K562 (cell line): ENCODE measurements around the gene SLC4A4. TPM values are rescaled to one million over a fixed set of nuclear protein-coding genes. Genes with fewer than 3 reads are reported as not detected.

Experiments used
- ATAC-seq: fragments of 200-7000 bp; cut with Tn5 transposase; 3 replicates; pipeline ENCODE4 v1.9.1; 2020; ENCODE audit warnings: moderate library complexity
- BruUV-seq: library from RNA; stranded (reverse); fragments of 400-500 nt; replicated peaks from 2 replicates; lab custom pipeline; 2021; lab: Mats Ljungman, UMichigan
- CTCF ChIA-PET: fragments of 300-600 bp; formaldehyde crosslinking; extraction: SDS; loops from one replicate; lab custom pipeline; 2021; ENCODE audit warnings: low intra/inter-chr PET ratio; lab: Yijun Ruan, JAX
- POLR2A ChIA-PET: fragments of 300-600, 350-650 bp; sonication (Branson Sonifier 250); formaldehyde crosslinking; extraction: SDS; loops from one replicate; lab custom pipeline; 2021; ENCODE audit warnings: antibody characterized with exemption, inconsistent platforms; lab: Yijun Ruan, JAX
- DNase-seq, 4 experiments: peaks; one replicate each; pipeline versions ENCODE4 v3.0.0 to v3.0.0-alpha.2; 2011 to 2018; ENCODE audit warnings: low spot score in 3 of 4, mixed read lengths in 3 of 4; ENCODE audit errors: extremely low read depth in 1 of 4
- FAIRE-seq: peaks from 2 replicates; lab custom pipeline; 2011; peaks lifted over from hg19 to GRCh38; lab: Jason Lieb, UNC
- H2AFZ ChIP-seq: 2 replicates; pipeline ENCODE4 v1.6.0; 2011; ENCODE audit warnings: low read depth, low read length, control low read depth, inconsistent platforms
- H3K27ac ChIP-seq: fragments of 200-600 bp; 3 replicates; pipeline ENCODE4 v1.8.0; 2011; ENCODE audit warnings: low read depth, mild to moderate bottlenecking, control low read depth, inconsistent platforms, low read length, moderate library complexity, mixed read lengths; ENCODE audit errors: extremely low read depth
- H3K27me3 ChIP-seq, 2 experiments: fragments of 300-600 bp in 1 of 2; 2 replicates in 1 of 2; 3 replicates in 1 of 2; pipeline versions ENCODE4 v1.6.0 to v1.8.0; 2011; ENCODE audit warnings: inconsistent platforms in 2 of 2, low read length in 2 of 2, mild to moderate bottlenecking in 1 of 2, mixed read lengths in 1 of 2, moderate library complexity in 1 of 2; ENCODE audit not compliant: control insufficient read depth in 2 of 2, insufficient read depth in 2 of 2
- H3K36me3 ChIP-seq: fragments of 300-600 bp; 3 replicates; pipeline ENCODE4 v1.8.0; 2011; ENCODE audit warnings: mild to moderate bottlenecking, low read length, inconsistent platforms; ENCODE audit not compliant: control insufficient read depth, insufficient read depth
- H3K4me1 ChIP-seq, 2 experiments: fragments of 200-600 bp in 1 of 2; replicated peaks in 1 of 2; 2 replicates in 1 of 2; 3 replicates in 1 of 2; pipeline versions ENCODE4 v1.5.1 to v1.8.0; 2011; ENCODE audit warnings: inconsistent platforms in 2 of 2, low read length in 2 of 2, mild to moderate bottlenecking in 1 of 2, mixed read lengths in 1 of 2, moderate library complexity in 1 of 2; ENCODE audit not compliant: control insufficient read depth in 2 of 2, insufficient read depth in 2 of 2
- H3K4me2 ChIP-seq: 2 replicates; pipeline ENCODE4 v1.6.1; 2011; ENCODE audit warnings: low read length, control low read depth, inconsistent platforms, mixed read lengths; ENCODE audit not compliant: insufficient read depth
- H3K4me3 ChIP-seq: fragments of 200-600 bp; sonication (generic), shearing (Covaris generic); 2 replicates; pipeline ENCODE4 v1.5.1; 2016; ENCODE audit warnings: control low read depth, inconsistent platforms
- H3K79me2 ChIP-seq: fragments of 200-600 bp; 3 replicates; pipeline ENCODE4 v1.8.0; 2011; ENCODE audit warnings: low read length, inconsistent platforms; ENCODE audit not compliant: control insufficient read depth, insufficient read depth
- H3K9ac ChIP-seq, 2 experiments: 2 replicates each; pipeline versions ENCODE4 v1.6.0 to v1.6.1; 2011; ENCODE audit warnings: low read depth in 2 of 2, low read length in 2 of 2, control low read depth in 1 of 2, inconsistent platforms in 1 of 2, mild to moderate bottlenecking in 1 of 2, mixed read lengths in 1 of 2; ENCODE audit not compliant: insufficient read depth in 1 of 2
- H3K9me1 ChIP-seq: one replicate; pipeline ENCODE4 v1.6.0; 2011; ENCODE audit warnings: inconsistent platforms, mild to moderate bottlenecking, low read length, moderate library complexity; ENCODE audit not compliant: control insufficient read depth, insufficient read depth
- H3K9me3 ChIP-seq: replicated peaks from 2 replicates; pipeline ENCODE4 v1.5.1; 2011; ENCODE audit warnings: low read depth, low read length, inconsistent platforms; ENCODE audit not compliant: control insufficient read depth, insufficient read depth
- H4K20me1 ChIP-seq: replicated peaks from 2 replicates; pipeline ENCODE4 v1.6.1; 2011; ENCODE audit warnings: low read length, inconsistent platforms, mixed read lengths; ENCODE audit not compliant: control insufficient read depth, insufficient read depth
- BCL6 ChIP-seq: fragments of 250-450 bp; sonication (Bioruptor Pico); IDR thresholded peaks from 2 replicates; pipeline ENCODE4 v1.4.0; 2020
- CCAR2 ChIP-seq: fragments of 200-400 bp; formaldehyde crosslinking; IDR thresholded peaks from 2 replicates; pipeline ENCODE4 v1.6.1; 2017; ENCODE audit warnings: mild to moderate bottlenecking, low read depth, low read length
- EHMT2 ChIP-seq: fragments of 450-650 bp; IDR thresholded peaks from 2 replicates; pipeline ENCODE4 v1.6.1; 2018; ENCODE audit warnings: antibody characterized with exemption
- ETV6 ChIP-seq, 3 experiments: fragments of 150-350 bp in 1 of 3; sonication (generic) in 1 of 3; formaldehyde crosslinking in 1 of 3; IDR thresholded peaks; 2 replicates each; pipeline versions ENCODE4 v1.6.1 to v1.8.0; 2014 to 2022; ENCODE audit warnings: borderline replicate concordance in 2 of 3, low read depth in 2 of 3, antibody characterized with exemption in 1 of 3, low read length in 1 of 3, mild to moderate bottlenecking in 1 of 3, missing genetic modification reagents in 1 of 3
- FOXA1 ChIP-seq: fragments of 450-650 bp; IDR thresholded peaks from 2 replicates; pipeline ENCODE4 v1.6.1; 2016; ENCODE audit warnings: mild to moderate bottlenecking, borderline replicate concordance
- GTF2F1 ChIP-seq: IDR thresholded peaks from 2 replicates; pipeline ENCODE4 v1.6.1; 2011; ENCODE audit warnings: low read depth, low read length, improper control_type of control experiment
- HNRNPLL ChIP-seq: fragments of 200-400 bp; formaldehyde crosslinking; IDR thresholded peaks from 2 replicates; pipeline ENCODE4 v1.6.1; 2017; ENCODE audit warnings: low read length, low read depth, mild to moderate bottlenecking; ENCODE audit not compliant: poor library complexity, severe bottlenecking
- KDM1A ChIP-seq, 2 experiments: fragments of 450-650 bp; IDR thresholded peaks; 2 replicates each; pipeline ENCODE4 v1.6.1; 2016; ENCODE audit warnings: mild to moderate bottlenecking in 2 of 2
- PCBP1 ChIP-seq: fragments of 200-400 bp; formaldehyde crosslinking; IDR thresholded peaks from 2 replicates; pipeline ENCODE4 v1.6.1; 2018; ENCODE audit warnings: mild to moderate bottlenecking, low read depth, low read length; ENCODE audit not compliant: poor library complexity, severe bottlenecking
- PML ChIP-seq: IDR thresholded peaks from 2 replicates; pipeline ENCODE4 v1.6.1; 2012; ENCODE audit warnings: low read length, inconsistent platforms
- PYGO2 ChIP-seq: fragments of 450-650 bp; IDR thresholded peaks from 2 replicates; pipeline ENCODE4 v1.6.1; 2016; ENCODE audit warnings: mild to moderate bottlenecking, missing genetic modification characterization, moderate library complexity, missing compliant biosample characterization
- ZBTB7A ChIP-seq: IDR thresholded peaks from 2 replicates; pipeline ENCODE4 v1.6.1; 2011; ENCODE audit warnings: low read depth, mild to moderate bottlenecking, low read length, moderate library complexity, borderline replicate concordance; ENCODE audit not compliant: control insufficient read depth
- ZNF586 ChIP-seq: fragments of 450-650 bp; formaldehyde crosslinking; conservative IDR thresholded peaks from 2 replicates; pipeline ENCODE4 v1.4.0; 2020; ENCODE audit warnings: mild to moderate bottlenecking, moderate library complexity
- in situ Hi-C: fragments of 300-500 bp; cut with MboI; formaldehyde crosslinking; loops from 4 replicates; pipeline ENCODE4 v1.15.0; 2018; ENCODE audit warnings: inconsistent platforms, mixed read lengths
- intact Hi-C: fragments of 100-400 bp; cut with micrococcal nuclease; formaldehyde crosslinking; loops from 2 replicates; pipeline ENCODE4 v1.14.2; 2022
- polyA plus RNA-seq, 8 experiments: library from polyadenylated mRNA; depleted of rRNA in 4 of 8; stranded (reverse) in 5 of 8; unstranded in 3 of 8; fragments of >200 nt; fragmentation: Nextera tagmentation in 2 of 8; fragmentation: Illumina TruSeq in 1 of 8; extraction: Ambion mirVana in 2 of 8; extraction: Trizol in 1 of 8; gene quantifications; 2 replicates each; pipeline versions ENCODE4 v1.2.1 to v1.2.3, GENCODE V29; 2011 to 2014; ENCODE audit warnings: inconsistent platforms in 1 of 8, missing spikeins in 1 of 8
- total RNA-seq, 7 experiments: library from RNA; depleted of rRNA in 6 of 7; stranded (reverse); fragments of >200 nt in 6 of 7; fragmentation: Illumina TruSeq in 2 of 7; extraction: Trizol in 2 of 7; gene quantifications; 2 replicates each; pipeline versions ENCODE4 v1.2.1 to v1.2.3, GENCODE V29; 2011 to 2021; ENCODE audit warnings: low replicate concordance in 1 of 7
- TF ChIP-seq, protein P1 (sequence below): fragments of 150-350 bp; IDR thresholded peaks from 2 replicates; pipeline ENCODE4 v1.6.1; 2014; ENCODE audit warnings: low read depth, mild to moderate bottlenecking, low read length, borderline replicate concordance
- TF ChIP-seq, protein P2 (sequence below): sonication (generic); formaldehyde crosslinking; IDR thresholded peaks from 2 replicates; pipeline ENCODE4 v1.9.0; 2022; ENCODE audit warnings: mild to moderate bottlenecking, missing genetic modification reagents
- TF ChIP-seq, protein P3 (sequence below): fragments of 250-450 bp; sonication (Bioruptor Pico); IDR thresholded peaks from 2 replicates; pipeline ENCODE4 v1.8.0; 2022; ENCODE audit warnings: moderate library complexity, mild to moderate bottlenecking, inconsistent platforms
- TF ChIP-seq, protein P4 (sequence below): fragments of 250-450 bp; sonication (Bioruptor Pico); IDR thresholded peaks from 2 replicates; pipeline ENCODE4 v1.6.1; 2021; ENCODE audit warnings: mild to moderate bottlenecking

SLC4A4 gene
- total and polyA plus RNA-seq, 9 of the 15 experiments (the other 6 are each of a cell fraction or from before 2014, with no cell fraction given): 0.01 to 0.18 (median 0.07) TPM; not detected in 2

DNA sequence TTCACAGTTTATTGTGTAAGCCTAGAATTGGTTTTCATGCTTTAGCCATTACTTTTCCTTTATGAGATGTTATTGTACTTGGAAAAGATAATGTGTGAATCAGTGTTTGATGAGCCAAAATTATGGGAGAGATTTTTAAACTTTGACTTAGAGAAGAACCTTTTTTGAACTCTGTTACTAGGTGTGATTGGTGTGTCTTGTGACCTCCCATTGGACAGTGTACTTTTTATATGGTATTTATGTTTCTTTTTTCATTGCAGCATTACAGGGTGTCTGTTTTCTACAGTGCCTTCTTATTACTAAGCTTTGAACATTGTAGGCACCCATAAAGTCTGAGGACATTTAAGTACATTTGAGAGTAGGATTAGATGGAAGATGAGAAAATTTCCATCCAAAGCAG lies 91.1 kb downstream of the SLC4A4 start:
- TF ChIP-seq EHMT2 (no peak), KDM1A (IDR thresholded peaks at IDR 0.05) (no peak), HNRNPLL (no peak), GTF2F1 (no peak), CCAR2 (no peak), ZBTB7A (no peak), PYGO2 (tag) (no peak), PCBP1 (no peak), FOXA1 (no peak), ETV6 (IDR thresholded peaks at IDR 0.05; ENCODE audit: borderline replicate concordance in 1 of 2, low read depth in 2 of 2, low read length in 1 of 2) (no peak), ETV6 (CRISPR knock-in tag; IDR thresholded peaks at IDR 0.05; ENCODE audit: borderline replicate concordance) (no peak), PML (no peak), ZNF586 (CRISPR knock-in tag) (no peak), BCL6 (no peak)
- TF ChIP-seq, protein P1, sequence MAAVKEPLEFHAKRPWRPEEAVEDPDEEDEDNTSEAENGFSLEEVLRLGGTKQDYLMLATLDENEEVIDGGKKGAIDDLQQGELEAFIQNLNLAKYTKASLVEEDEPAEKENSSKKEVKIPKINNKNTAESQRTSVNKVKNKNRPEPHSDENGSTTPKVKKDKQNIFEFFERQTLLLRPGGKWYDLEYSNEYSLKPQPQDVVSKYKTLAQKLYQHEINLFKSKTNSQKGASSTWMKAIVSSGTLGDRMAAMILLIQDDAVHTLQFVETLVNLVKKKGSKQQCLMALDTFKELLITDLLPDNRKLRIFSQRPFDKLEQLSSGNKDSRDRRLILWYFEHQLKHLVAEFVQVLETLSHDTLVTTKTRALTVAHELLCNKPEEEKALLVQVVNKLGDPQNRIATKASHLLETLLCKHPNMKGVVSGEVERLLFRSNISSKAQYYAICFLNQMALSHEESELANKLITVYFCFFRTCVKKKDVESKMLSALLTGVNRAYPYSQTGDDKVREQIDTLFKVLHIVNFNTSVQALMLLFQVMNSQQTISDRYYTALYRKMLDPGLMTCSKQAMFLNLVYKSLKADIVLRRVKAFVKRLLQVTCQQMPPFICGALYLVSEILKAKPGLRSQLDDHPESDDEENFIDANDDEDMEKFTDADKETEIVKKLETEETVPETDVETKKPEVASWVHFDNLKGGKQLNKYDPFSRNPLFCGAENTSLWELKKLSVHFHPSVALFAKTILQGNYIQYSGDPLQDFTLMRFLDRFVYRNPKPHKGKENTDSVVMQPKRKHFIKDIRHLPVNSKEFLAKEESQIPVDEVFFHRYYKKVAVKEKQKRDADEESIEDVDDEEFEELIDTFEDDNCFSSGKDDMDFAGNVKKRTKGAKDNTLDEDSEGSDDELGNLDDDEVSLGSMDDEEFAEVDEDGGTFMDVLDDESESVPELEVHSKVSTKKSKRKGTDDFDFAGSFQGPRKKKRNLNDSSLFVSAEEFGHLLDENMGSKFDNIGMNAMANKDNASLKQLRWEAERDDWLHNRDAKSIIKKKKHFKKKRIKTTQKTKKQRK: no peak
- TF ChIP-seq, protein P2, sequence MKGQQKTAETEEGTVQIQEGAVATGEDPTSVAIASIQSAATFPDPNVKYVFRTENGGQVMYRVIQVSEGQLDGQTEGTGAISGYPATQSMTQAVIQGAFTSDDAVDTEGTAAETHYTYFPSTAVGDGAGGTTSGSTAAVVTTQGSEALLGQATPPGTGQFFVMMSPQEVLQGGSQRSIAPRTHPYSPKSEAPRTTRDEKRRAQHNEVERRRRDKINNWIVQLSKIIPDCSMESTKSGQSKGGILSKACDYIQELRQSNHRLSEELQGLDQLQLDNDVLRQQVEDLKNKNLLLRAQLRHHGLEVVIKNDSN (CRISPR knock-in tag): no peak
- TF ChIP-seq, protein P3, sequence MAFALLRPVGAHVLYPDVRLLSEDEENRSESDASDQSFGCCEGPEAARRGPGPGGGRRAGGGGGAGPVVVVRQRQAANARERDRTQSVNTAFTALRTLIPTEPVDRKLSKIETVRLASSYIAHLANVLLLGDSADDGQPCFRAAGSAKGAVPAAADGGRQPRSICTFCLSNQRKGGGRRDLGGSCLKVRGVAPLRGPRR (CRISPR knock-in tag): no peak
- TF ChIP-seq, protein P4, sequence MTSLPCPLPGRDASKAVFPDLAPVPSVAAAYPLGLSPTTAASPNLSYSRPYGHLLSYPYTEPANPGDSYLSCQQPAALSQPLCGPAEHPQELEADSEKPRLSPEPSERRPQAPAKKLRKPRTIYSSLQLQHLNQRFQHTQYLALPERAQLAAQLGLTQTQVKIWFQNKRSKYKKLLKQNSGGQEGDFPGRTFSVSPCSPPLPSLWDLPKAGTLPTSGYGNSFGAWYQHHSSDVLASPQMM (CRISPR knock-in tag): no peak
- no peak overlapping the region for H3K9ac ChIP-seq
- no peak overlapping the region for H3K4me3 ChIP-seq
- no peaks in the 10 kb centered on the region for H3K4me1 ChIP-seq
- no peaks in the 10 kb centered on the region for H3K27me3 ChIP-seq
- ATAC-seq (no peak), FAIRE-seq (no peak), DNase-seq (no peak)
- no peak overlapping the region for H2AFZ ChIP-seq
- H4K20me1 ChIP-seq: no peaks in the 10 kb centered on the region
- H3K9me3 ChIP-seq: no peaks in the 10 kb centered on the region
- H3K36me3 ChIP-seq: no peaks in the 10 kb centered on the region
- BruUV-seq: no TSS peak
- ChIA-PET CTCF (no interaction called here), POLR2A (interaction anchor here (0.8 kb wide), 1 partner anchor 13 kb away, joined by 3 read pairs; no protein-coding TSS in a partner anchor)
- intact Hi-C loops (no loop called here), in situ Hi-C loops (no loop called here)
- H3K4me2 ChIP-seq: no peak overlapping the region
- H3K79me2 ChIP-seq: no peaks in the 10 kb centered on the region
- H3K9me1 ChIP-seq: no peaks in the 10 kb centered on the region
- no peak overlapping the region for H3K27ac ChIP-seq
